ENCODE results near the gene FAM228A. TPM values are rescaled to one million over a fixed set of nuclear protein-coding genes. Genes with fewer than 3 reads are reported as not detected.

The FAM228A gene
- total RNA-seq, 4 donors from 2014 or later = 0.88 to 3.8 (median 2.4) TPM

- DNase-seq (ENCODE audit: low spot score) (no peak), ATAC-seq (ENCODE audit: low FRiP score) (no peak)
- no peak for TF ChIP-seq CTCF (IDR thresholded peaks at IDR 0.05)
Measured at GRCh38 chr2:24203029-24203786, 28.4 kb downstream of the FAM228A start.

GRCh38 chr2:24203787-24204150 lies 28.9 kb downstream of the FAM228A start:
- no peak for DNase-seq (ENCODE audit: low spot score)
- TF ChIP-seq CTCF (IDR thresholded peaks at IDR 0.05) = no peak
- ATAC-seq (ENCODE audit: low FRiP score) = no peak

GRCh38 chr2:24204505-24204904 lies 29.7 kb downstream of the FAM228A start:
- DNase-seq (ENCODE audit: low spot score) (no peak), ATAC-seq (ENCODE audit: low FRiP score) (no peak)
- no peak for TF ChIP-seq CTCF (IDR thresholded peaks at IDR 0.05)

GRCh38 chr2:24205131-24205530 lies 30.3 kb downstream of the FAM228A start:
- DNase-seq (ENCODE audit: low spot score) (no peak), ATAC-seq (ENCODE audit: low FRiP score) (no peak)
- TF ChIP-seq CTCF (IDR thresholded peaks at IDR 0.05) = no peak

- no peak for TF ChIP-seq CTCF (IDR thresholded peaks at IDR 0.05)
- DNase-seq (ENCODE audit: low spot score) (no peak), ATAC-seq (ENCODE audit: low FRiP score) (no peak)
Measured at GRCh38 chr2:24206242-24206641, 31.4 kb downstream of the FAM228A start.

- ATAC-seq (ENCODE audit: low FRiP score) (no peak), DNase-seq (ENCODE audit: low spot score) (no peak)
- TF ChIP-seq CTCF (IDR thresholded peaks at IDR 0.05) = no peak
Measured at GRCh38 chr2:24206714-24207113, 31.9 kb downstream of the FAM228A start.

GRCh38 chr2:24207359-24207758 lies 32.5 kb downstream of the FAM228A start:
- no peak for ATAC-seq (ENCODE audit: low FRiP score)
- no peak for TF ChIP-seq CTCF (IDR thresholded peaks at IDR 0.05)

More at GRCh38 chr2:24207359-24207758, 32.5 kb downstream of the FAM228A start:
- no peak for DNase-seq (ENCODE audit: low spot score)

All from omental fat pad (tissue), 4 donors.